Pancreas (tissue), 10 donors: ENCODE measurements around the gene WNK2. TPM values are rescaled to one million over a fixed set of nuclear protein-coding genes. Genes with fewer than 3 reads are reported as not detected.

Experiments
- ATAC-seq, 4 donors: fragments of 200-7000 bp; cut with Tn5 transposase; one replicate each; pipeline versions ENCODE4 v1.8.0 to v1.9.1; 2020; ENCODE audit warnings: mild to moderate bottlenecking in 4 of 4, moderate library complexity in 4 of 4
- DNase-seq, 6 donors: peaks; one replicate each; pipeline ENCODE4 v3.0.0-alpha.2; 2020
- FAIRE-seq: peaks from 2 replicates; lab custom pipeline; 2012; peaks lifted over from hg19 to GRCh38; lab: Jason Lieb, UNC
- H3K27ac ChIP-seq, 4 donors: fragments of 200-600 bp; sonication (generic); 1 replicate in 3 of 4; 2 replicates in 1 of 4; pipeline versions ENCODE4 v1.5.0 to v1.8.0; 2020
- H3K27me3 ChIP-seq, 4 donors: fragments of 200-600 bp; one replicate each; pipeline ENCODE4 v1.8.0; 2021
- H3K36me3 ChIP-seq, 3 donors: fragments of 200-600 bp; sonication (generic) in 1 of 3; one replicate each; pipeline versions ENCODE4 v1.5.0 to v1.8.0; 2020 to 2021
- H3K4me1 ChIP-seq, 3 donors: fragments of 200-600 bp; one replicate each; pipeline ENCODE4 v1.8.0; 2021
- H3K4me3 ChIP-seq, 4 donors: fragments of 200-600 bp; sonication (generic) in 2 of 4; one replicate each; pipeline versions ENCODE4 v1.5.0 to v1.8.0; 2020 to 2021
- H3K9me3 ChIP-seq, 4 donors: fragments of 200-600 bp; one replicate each; pipeline ENCODE4 v1.8.0; 2021
- CTCF ChIP-seq, 4 donors: fragments of 200-600 bp; sonication (generic) in 3 of 4; IDR thresholded peaks; one replicate each; pipeline versions ENCODE4 v1.5.0 to v1.8.0; 2021; ENCODE audit warnings: antibody characterized with exemption in 4 of 4
- WGBS, 2 donors: extraction: QIAGEN DNeasy Blood & Tissue Kit; methylation state at CpG; one replicate each; pipeline ENCODE4 v1.1.7; 2013; 5-methylcytosine and 5-hydroxymethylcytosine counted together
- intact Hi-C, 3 donors: fragments of 100-400 bp; cut with DNase I; formaldehyde crosslinking; loops; one replicate each; pipeline versions ENCODE4 v1.11.1 to v1.14.2; 2022
- polyA plus RNA-seq, 2 donors: library from polyadenylated mRNA; stranded (reverse); fragments of 200-250 nt; gene quantifications; one replicate each; pipeline ENCODE4 v1.2.3, GENCODE V29; 2013
- total RNA-seq, 6 donors: library from RNA; stranded (reverse); fragmentation: NEBNext Ultra II Directional in 4 of 6; extraction: Animal tissue kit (Norgen Biotek cat#: 25700) in 4 of 6; gene quantifications; one replicate each; pipeline versions ENCODE4 v1.2.1 to v1.2.4, GENCODE V29; 2021 to 2023
- donor health status: healthy with polysubstance abuse.
- donor health status: DM: no; HTN: no; CAD: no; lungs with moderate emphysema.
- donor health status: DM: no; HTN: no; CAD: no.
- donor health status: control.
- donor health status: control.
- donor health status: Bipolar disorder and iron deficiency.
- donor health status: DM: yes; HTN: yes; CAD: no.
- donor health status: DM: no; HTN: no; CAD: no.
- donor health status: DM: no; HTN: no; CAD: no.
- donor health status: DM: yes; HTN: yes; CAD: no.

The WNK2 gene
- total and polyA plus RNA-seq, 8 donors: 53.5 to 121 (median 89.4) TPM

GRCh38 chr9:93261735-93262523 lies 78.0 kb downstream of the WNK2 start:
- peaks cover 0 to 16% (median 0%) of the 10 kb centered on the region in 3 donors for H3K36me3 ChIP-seq
- DNase-seq (peak in 4 of 6 donors; percentile 26 to 80 (median 44)), FAIRE-seq (no peak), ATAC-seq (peak in 2 of 4 donors; percentile 7 to 12)
- WGBS, 2 donors: 73 to 81% methylated on average over 26 of the region's 26 CpGs
- no peaks in the 10 kb centered on the region for H3K27me3 ChIP-seq
- H3K4me1 ChIP-seq: peaks cover 6 to 21% (median 9%) of the 10 kb centered on the region in 3 donors
- H3K4me3 ChIP-seq: no peak overlapping the region
- no peaks in the 10 kb centered on the region for H3K9me3 ChIP-seq
- no peak for TF ChIP-seq CTCF (IDR thresholded peaks at IDR 0.05)
- H3K27ac ChIP-seq: peak overlapping the region; percentile 20 to 63 (median 38)
- intact Hi-C loops: loop anchor here in 1 of 3 donors (10.0 kb wide), 1 partner anchor 47 kb away; no protein-coding TSS in a partner anchor

- Histone ChIP-seq H3K4me1 (peaks cover 6 to 21% (median 9%) of the 10 kb centered on the region in 3 donors), H3K9me3 (no peaks in the 10 kb centered on the region), H3K4me3 (no peak overlapping the region), H3K27ac (peak overlapping the region; percentile 20 to 63 (median 38)), H3K27me3 (no peaks in the 10 kb centered on the region), H3K36me3 (peaks cover 0 to 16% (median 0%) of the 10 kb centered on the region in 3 donors)
- no peak for FAIRE-seq
- 50 to 56% methylated on average over 19 of the region's 19 CpGs for WGBS, 2 donors
- no peak for TF ChIP-seq CTCF (IDR thresholded peaks at IDR 0.05)
- intact Hi-C loops: loop anchor here in 1 of 3 donors (10.0 kb wide), 1 partner anchor 48 kb away; no protein-coding TSS in a partner anchor
- peak; percentile 74 to 78 (median 77) for ATAC-seq
- DNase-seq: peak in 5 of 6 donors; percentile 44 to 73 (median 57)
Observed at GRCh38 chr9:93262537-93263310, 78.8 kb downstream of the WNK2 start.

- intact Hi-C loops: loop anchor here in 1 of 3 donors (10.0 kb wide), 1 partner anchor 49 kb away; no protein-coding TSS in a partner anchor
- Histone ChIP-seq H3K36me3 (peaks cover 0 to 16% (median 0%) of the 10 kb centered on the region in 3 donors), H3K9me3 (no peaks in the 10 kb centered on the region), H3K4me3 (no peak overlapping the region), H3K27ac (peak overlapping the region in 3 of 4 donors; percentile 20 to 63 (median 54)), H3K27me3 (no peaks in the 10 kb centered on the region), H3K4me1 (peaks cover 9 to 21% (median 14%) of the 10 kb centered on the region in 3 donors)
- 91 to 94% methylated on average over 32 to 38 of the region's 41 CpGs for WGBS, 2 donors
- no peak for TF ChIP-seq CTCF (IDR thresholded peaks at IDR 0.05)
- DNase-seq: peak in 3 of 6 donors; percentile 8 to 54 (median 12)
- FAIRE-seq: no peak
- ATAC-seq: no peak
Observed at GRCh38 chr9:93263334-93264229, 79.6 kb downstream of the WNK2 start.

- ATAC-seq (no peak), FAIRE-seq (no peak), DNase-seq (peak in 2 of 6 donors; percentile 5 to 43)
- Histone ChIP-seq H3K27me3 (no peaks in the 10 kb centered on the region), H3K36me3 (peaks cover 0 to 16% (median 0%) of the 10 kb centered on the region in 3 donors), H3K4me1 (peaks cover 9 to 23% (median 22%) of the 10 kb centered on the region in 3 donors), H3K4me3 (no peak overlapping the region), H3K27ac (no peak overlapping the region), H3K9me3 (no peaks in the 10 kb centered on the region)
- intact Hi-C loops: loop anchor here in 1 of 3 donors (10.0 kb wide), 1 partner anchor 50 kb away; no protein-coding TSS in a partner anchor
- WGBS, 2 donors: 91 to 94% methylated on average over 14 of the region's 14 CpGs
- TF ChIP-seq CTCF (IDR thresholded peaks at IDR 0.05): no peak
Observed at GRCh38 chr9:93264338-93265125, 80.6 kb downstream of the WNK2 start.
